Sigmoid colon (tissue), 4 donors: ENCODE data around the gene ANKRD44.

Source experiments
- CTCF ChIP-seq, 4 experiments: fragments of 450-650 bp in 3 of 4; fragments of 200-600 bp in 1 of 4; IDR thresholded peaks; one replicate each; pipeline ENCODE4 v1.5.1; 2016 to 2019; ENCODE audit warnings: antibody characterized with exemption in 4 of 4, mild to moderate bottlenecking in 3 of 4, moderate library complexity in 2 of 4
- POLR2A ChIP-seq, 2 donors: fragments of 450-650 bp; IDR thresholded peaks; one replicate each; pipeline ENCODE4 v1.6.1; 2016; ENCODE audit warnings: antibody characterized with exemption in 2 of 2, mild to moderate bottlenecking in 2 of 2, moderate library complexity in 2 of 2
- POLR2AphosphoS5 ChIP-seq, 4 donors: sonication (generic); formaldehyde crosslinking; IDR thresholded peaks; one replicate each; pipeline ENCODE4 v1.6.1; 2017; ENCODE audit warnings: antibody characterized with exemption in 4 of 4

GRCh38 chr2:196988639-196989038 is 321.9 kb downstream of the ANKRD44 start:
- TF ChIP-seq CTCF (IDR thresholded peaks at IDR 0.05), result no peak
- TF ChIP-seq POLR2A (IDR thresholded peaks at IDR 0.05), result no peak
- no peak for TF ChIP-seq POLR2AphosphoS5 (IDR thresholded peaks at IDR 0.05)
